ENCODE results near the gene NTM.

- no peak for TF ChIP-seq CTCF (conservative IDR thresholded peaks at IDR 0.05)
- no peak for TF ChIP-seq ZFX (IDR thresholded peaks at IDR 0.05)
These were observed 507.0 kb downstream of the NTM start for GRCh38 chr11:131877246-131877942.

All from C4-2B (cell line).